Heart left ventricle (tissue), 13 donors: ENCODE measurements around the gene TSR1.

Source experiments
- CTCF ChIP-seq, 12 donors: fragments of 200-600 bp; sonication (generic) in 4 of 12; IDR thresholded peaks; one replicate each; pipeline versions ENCODE4 v1.5.0 to v1.8.0; 2018 to 2022; ENCODE audit warnings: antibody characterized with exemption in 12 of 12, mild to moderate bottlenecking in 5 of 12
- POLR2A ChIP-seq, 2 donors: fragments of 450-650 bp; IDR thresholded peaks; one replicate each; pipeline ENCODE4 v1.6.1; 2017; ENCODE audit warnings: antibody characterized with exemption in 2 of 2, mild to moderate bottlenecking in 2 of 2, moderate library complexity in 2 of 2
- donor health status: ischemic (EF 13 %, LVEDD 7.1; RV severe dilation, severe dysfunction).
- donor health status: DM: no; HTN: yes; CAD: no.
- donor health status: DM: no; HTN: no; CAD: no.
- donor health status: ischemic (EF 25% LVEDD 6.9; RV normal size, moderate dysfunction).
- donor health status: ischemic (EF 25% LVEDD 5.7; RV mildly dilated, moderate dysfunction).
- donor health status: ischemic (EF 35%, LVEDD 5.7; RV mildly dilated, moderate dysfunction).
- donor health status: nonischemic (EF 11% LVEDD 7.7; RV severe dilation, severe dysfunction).
- donor health status: DM: yes; HTN: yes; CAD: no.
- donor health status: PGD.
- donor health status: ischemic (EF 29% LVEDD 5.4; RV normal size, mild dysfunction).
- donor health status: nonischemic (EF 23%, LVEDD 6.1; RV moderate dilation, normal function).

GRCh38 chr17:2338315-2338657 is 2.0 kb upstream of the TSR1 start:
- TF ChIP-seq CTCF (IDR thresholded peaks at IDR 0.05) (no peak), POLR2A (IDR thresholded peaks at IDR 0.05) (no peak)
